ENCODE measurements around the gene SNAPIN.
A peak's percentile ranks its signal among the peaks of the same experiment; 100 is the strongest.

SNAPIN gene

GRCh38 chr1:153612111-153612754 is 46.3 kb upstream of the SNAPIN start:
- TF ChIP-seq, protein P1, sequence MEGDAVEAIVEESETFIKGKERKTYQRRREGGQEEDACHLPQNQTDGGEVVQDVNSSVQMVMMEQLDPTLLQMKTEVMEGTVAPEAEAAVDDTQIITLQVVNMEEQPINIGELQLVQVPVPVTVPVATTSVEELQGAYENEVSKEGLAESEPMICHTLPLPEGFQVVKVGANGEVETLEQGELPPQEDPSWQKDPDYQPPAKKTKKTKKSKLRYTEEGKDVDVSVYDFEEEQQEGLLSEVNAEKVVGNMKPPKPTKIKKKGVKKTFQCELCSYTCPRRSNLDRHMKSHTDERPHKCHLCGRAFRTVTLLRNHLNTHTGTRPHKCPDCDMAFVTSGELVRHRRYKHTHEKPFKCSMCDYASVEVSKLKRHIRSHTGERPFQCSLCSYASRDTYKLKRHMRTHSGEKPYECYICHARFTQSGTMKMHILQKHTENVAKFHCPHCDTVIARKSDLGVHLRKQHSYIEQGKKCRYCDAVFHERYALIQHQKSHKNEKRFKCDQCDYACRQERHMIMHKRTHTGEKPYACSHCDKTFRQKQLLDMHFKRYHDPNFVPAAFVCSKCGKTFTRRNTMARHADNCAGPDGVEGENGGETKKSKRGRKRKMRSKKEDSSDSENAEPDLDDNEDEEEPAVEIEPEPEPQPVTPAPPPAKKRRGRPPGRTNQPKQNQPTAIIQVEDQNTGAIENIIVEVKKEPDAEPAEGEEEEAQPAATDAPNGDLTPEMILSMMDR (conservative IDR thresholded peaks at IDR 0.05; ENCODE audit: low read depth, low read length) = no peak
- no peak for DNase-seq (ENCODE audit: low read depth)
- peak overlapping the region; percentile 64 for H3K4me3 ChIP-seq (ENCODE audit: low read depth, low read length)

DNA sequence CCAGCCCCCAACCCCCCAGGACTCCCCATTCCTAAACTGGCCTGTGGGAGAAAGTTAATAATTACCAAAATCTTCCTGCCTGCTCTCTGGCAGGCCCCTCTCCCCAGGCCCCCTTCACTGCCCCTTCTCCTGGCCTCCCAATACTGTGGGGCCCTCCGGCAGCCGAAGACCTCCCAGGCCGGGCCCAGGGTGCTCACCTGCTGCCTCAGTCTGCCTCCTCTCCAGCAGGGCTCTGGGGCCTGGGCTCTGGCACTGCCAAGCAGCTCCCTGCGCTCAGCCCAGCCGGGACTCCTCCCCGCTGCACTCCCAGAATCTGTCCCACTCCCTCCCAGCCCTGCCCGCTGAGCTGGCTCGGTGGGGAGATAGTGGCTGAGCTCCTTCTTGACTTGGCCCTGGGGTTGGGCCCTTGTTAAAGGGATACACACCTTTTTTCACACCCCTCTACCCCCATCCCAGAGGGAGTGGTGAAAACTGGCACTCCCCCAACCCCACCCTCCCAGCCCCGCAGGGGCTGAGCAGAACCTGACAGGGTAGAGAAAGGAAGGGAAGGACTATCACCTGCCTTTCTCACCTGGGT is 45.7 kb upstream of the SNAPIN start, which contains the start of gene S100A16:
S100A16 (minus strand) TSS at position 383 of the 577 bp plus-strand sequence. CDS start 4,986 bp downstream, outside the sequence.
- H3K4me3 ChIP-seq (ENCODE audit: low read depth, low read length) = peak within 1 kb of the TSS; percentile 64
- TF ChIP-seq, protein P1 (conservative IDR thresholded peaks at IDR 0.05; ENCODE audit: low read depth, low read length) = no peak
- DNase-seq (ENCODE audit: low read depth) = peak; percentile 49

DNA sequence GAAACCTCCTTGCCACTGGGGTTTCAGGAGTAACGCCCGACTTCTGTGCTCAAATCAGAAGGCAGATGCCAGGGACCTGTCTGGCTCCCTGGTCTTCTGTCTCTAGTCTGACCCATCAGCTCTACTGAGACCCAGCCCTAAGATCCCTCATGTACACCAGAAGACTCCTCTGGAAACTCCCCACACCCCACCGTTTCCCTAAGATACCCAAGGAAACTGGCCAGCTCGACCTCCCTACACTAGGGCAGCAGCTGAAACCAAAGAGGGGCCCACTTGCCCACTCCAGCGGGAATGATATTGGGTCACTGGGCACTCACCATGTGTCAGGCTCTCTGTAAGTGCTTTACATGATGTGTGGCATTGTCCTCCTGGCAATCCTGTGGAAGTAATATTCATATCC is 45.1 kb upstream of the SNAPIN start:
- no peak overlapping the region for H3K4me3 ChIP-seq (ENCODE audit: low read depth, low read length)
- TF ChIP-seq, protein P1 (conservative IDR thresholded peaks at IDR 0.05; ENCODE audit: low read depth, low read length) = no peak
- no peak for DNase-seq (ENCODE audit: low read depth)

GRCh38 chr1:153614189-153614900 is 44.2 kb upstream of the SNAPIN start:
- no peak overlapping the region for H3K4me3 ChIP-seq (ENCODE audit: low read depth, low read length)
- DNase-seq (ENCODE audit: low read depth) = no peak
- TF ChIP-seq, protein P1 (conservative IDR thresholded peaks at IDR 0.05; ENCODE audit: low read depth, low read length) = peak; percentile 31

GRCh38 chr1:153614906-153615305 is 43.6 kb upstream of the SNAPIN start:
- H3K4me3 ChIP-seq (ENCODE audit: low read depth, low read length) = no peak overlapping the region

GRCh38 chr1:153615406-153615805 is 43.1 kb upstream of the SNAPIN start:
- TF ChIP-seq, protein P1 (conservative IDR thresholded peaks at IDR 0.05; ENCODE audit: low read depth, low read length) = no peak

More at GRCh38 chr1:153614906-153615305, 43.6 kb upstream of the SNAPIN start:
- TF ChIP-seq, protein P1 (conservative IDR thresholded peaks at IDR 0.05; ENCODE audit: low read depth, low read length) = no peak
- DNase-seq (ENCODE audit: low read depth) = no peak

More at GRCh38 chr1:153615406-153615805, 43.1 kb upstream of the SNAPIN start:
- no peak for DNase-seq (ENCODE audit: low read depth)
- no peak overlapping the region for H3K4me3 ChIP-seq (ENCODE audit: low read depth, low read length)
